ENCODE measurements around the gene KCNK17.

The KCNK17 gene

GRCh38 chr6:39327507-39327906 lies 13.3 kb upstream of the KCNK17 start:
- H3K4me3 ChIP-seq (ENCODE audit: low read depth, low read length): no peak overlapping the region
- no peak for TF ChIP-seq CTCF (conservative IDR thresholded peaks at IDR 0.05; ENCODE audit: low read depth, low read length)
- DNase-seq (ENCODE audit: low read depth): no peak

- DNase-seq (ENCODE audit: low read depth): no peak
- no peak for TF ChIP-seq CTCF (conservative IDR thresholded peaks at IDR 0.05; ENCODE audit: low read depth, low read length)
- no peak within 1 kb of the TSS for H3K4me3 ChIP-seq (ENCODE audit: low read depth, low read length)
Observed at GRCh38 chr6:39322306-39322850, 8.2 kb upstream of the KCNK17 start, which contains the start of gene KCNK16. Gene KCNK16 (minus strand): TSS chr6:39322702. CDS start chr6:39322540, 162 bp downstream.

- no peak for DNase-seq (ENCODE audit: low read depth)
Observed at GRCh38 chr6:39321761-39322160, 7.5 kb upstream of the KCNK17 start.

DNA sequence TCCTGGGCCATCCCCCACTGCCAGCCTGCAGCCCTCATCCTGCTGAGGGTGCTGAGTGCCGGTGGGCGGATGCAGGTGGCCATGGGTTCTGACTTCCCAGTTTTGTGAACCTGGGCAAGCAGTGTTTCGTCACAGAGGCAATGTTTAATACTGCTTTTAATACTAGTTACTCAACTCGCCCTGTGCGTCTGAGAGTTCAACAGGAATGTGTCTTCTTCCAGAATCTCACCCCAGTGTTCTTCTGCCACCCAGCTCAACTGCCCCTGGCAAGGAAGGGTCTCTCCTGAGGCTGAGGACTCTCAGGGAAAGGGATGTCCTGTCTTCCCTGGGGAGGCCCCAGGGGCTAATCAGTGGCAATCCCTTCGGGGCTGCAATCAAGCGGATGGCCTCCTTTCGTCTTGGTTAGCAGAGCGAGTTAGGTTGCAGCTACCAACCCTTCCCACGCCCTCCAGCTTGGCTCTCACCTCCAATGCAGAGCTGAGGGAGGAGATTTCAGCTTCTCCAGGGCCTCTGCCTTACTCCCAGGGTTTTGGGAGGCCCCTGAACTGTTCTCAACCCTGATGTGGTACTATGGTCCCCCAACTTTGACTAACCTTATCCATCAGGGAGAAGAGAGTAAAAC lies 6.3 kb upstream of the KCNK17 start:
- no peak for DNase-seq (ENCODE audit: low read depth)
- TF ChIP-seq CTCF (conservative IDR thresholded peaks at IDR 0.05; ENCODE audit: low read depth, low read length): no peak
- H3K4me3 ChIP-seq (ENCODE audit: low read depth, low read length): no peak overlapping the region

More at GRCh38 chr6:39321761-39322160, 7.5 kb upstream of the KCNK17 start:
- no peak for TF ChIP-seq CTCF (conservative IDR thresholded peaks at IDR 0.05; ENCODE audit: low read depth, low read length)
- no peak overlapping the region for H3K4me3 ChIP-seq (ENCODE audit: low read depth, low read length)

DNA sequence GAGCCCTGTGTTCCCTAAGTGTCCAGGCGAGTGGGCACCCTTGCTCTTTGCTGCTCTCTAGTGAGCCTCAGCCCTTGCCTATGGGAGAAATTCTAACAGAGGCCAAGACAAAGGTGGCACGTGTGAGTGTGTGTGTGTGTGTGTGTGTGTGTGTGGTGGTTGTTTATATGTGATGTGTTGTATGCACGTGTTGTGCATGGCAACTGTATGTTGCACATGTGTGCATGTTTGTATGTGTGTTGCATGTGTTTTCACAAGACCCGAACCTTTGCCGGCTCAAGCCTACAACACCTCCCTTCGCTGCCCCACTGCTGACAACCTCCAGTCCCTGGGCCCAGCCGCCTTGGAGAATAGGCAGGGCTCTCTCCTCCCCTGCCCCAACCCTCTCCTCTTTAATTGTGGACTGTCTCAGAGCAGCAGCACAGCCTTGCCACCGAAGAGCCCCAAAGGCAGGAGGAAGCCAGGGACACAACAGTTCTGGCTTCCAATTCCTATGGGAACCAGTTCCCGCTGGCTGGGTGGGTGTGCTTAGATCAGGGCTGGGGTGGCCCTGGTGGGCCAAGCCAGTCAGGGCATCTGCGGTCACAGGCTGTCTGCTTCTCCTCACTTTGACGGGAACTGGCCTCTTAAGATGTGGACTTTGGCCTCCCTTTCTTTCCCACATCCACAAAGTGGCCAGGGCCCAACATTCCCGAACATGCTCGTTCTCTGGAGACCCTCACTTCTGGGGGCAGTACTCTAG lies 5.6 kb upstream of the KCNK17 start:
- DNase-seq (ENCODE audit: low read depth): no peak
- TF ChIP-seq CTCF (conservative IDR thresholded peaks at IDR 0.05; ENCODE audit: low read depth, low read length): no peak
- no peak overlapping the region for H3K4me3 ChIP-seq (ENCODE audit: low read depth, low read length)

- TF ChIP-seq CTCF (conservative IDR thresholded peaks at IDR 0.05; ENCODE audit: low read depth, low read length): no peak
- no peak for DNase-seq (ENCODE audit: low read depth)
- H3K4me3 ChIP-seq (ENCODE audit: low read depth, low read length): no peak overlapping the region
Observed at GRCh38 chr6:39317256-39317655, 3.0 kb upstream of the KCNK17 start.

Measured in choroid plexus epithelial cell (primary cell).